ENCODE measurements around the gene DCLRE1B.

- no peak for TF ChIP-seq NFE2L1 (tag; IDR thresholded peaks at IDR 0.05; ENCODE audit: borderline replicate concordance, low read depth)
- TF ChIP-seq HCFC1 (IDR thresholded peaks at IDR 0.05; ENCODE audit: low read depth, low read length): no peak
- TF ChIP-seq, protein P1, sequence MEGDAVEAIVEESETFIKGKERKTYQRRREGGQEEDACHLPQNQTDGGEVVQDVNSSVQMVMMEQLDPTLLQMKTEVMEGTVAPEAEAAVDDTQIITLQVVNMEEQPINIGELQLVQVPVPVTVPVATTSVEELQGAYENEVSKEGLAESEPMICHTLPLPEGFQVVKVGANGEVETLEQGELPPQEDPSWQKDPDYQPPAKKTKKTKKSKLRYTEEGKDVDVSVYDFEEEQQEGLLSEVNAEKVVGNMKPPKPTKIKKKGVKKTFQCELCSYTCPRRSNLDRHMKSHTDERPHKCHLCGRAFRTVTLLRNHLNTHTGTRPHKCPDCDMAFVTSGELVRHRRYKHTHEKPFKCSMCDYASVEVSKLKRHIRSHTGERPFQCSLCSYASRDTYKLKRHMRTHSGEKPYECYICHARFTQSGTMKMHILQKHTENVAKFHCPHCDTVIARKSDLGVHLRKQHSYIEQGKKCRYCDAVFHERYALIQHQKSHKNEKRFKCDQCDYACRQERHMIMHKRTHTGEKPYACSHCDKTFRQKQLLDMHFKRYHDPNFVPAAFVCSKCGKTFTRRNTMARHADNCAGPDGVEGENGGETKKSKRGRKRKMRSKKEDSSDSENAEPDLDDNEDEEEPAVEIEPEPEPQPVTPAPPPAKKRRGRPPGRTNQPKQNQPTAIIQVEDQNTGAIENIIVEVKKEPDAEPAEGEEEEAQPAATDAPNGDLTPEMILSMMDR (IDR thresholded peaks at IDR 0.05 in 2 of 3, conservative IDR thresholded peaks at IDR 0.05 in 1 of 3; ENCODE audit: insufficient read depth in 2 of 3, low read depth in 1 of 3, low read length in 3 of 3): no peak
- no peak for TF ChIP-seq GABPA (tag; conservative IDR thresholded peaks at IDR 0.05; ENCODE audit: low read depth)
- TF ChIP-seq BACH1 (tag; IDR thresholded peaks at IDR 0.05): no peak
- TF ChIP-seq, protein P2, sequence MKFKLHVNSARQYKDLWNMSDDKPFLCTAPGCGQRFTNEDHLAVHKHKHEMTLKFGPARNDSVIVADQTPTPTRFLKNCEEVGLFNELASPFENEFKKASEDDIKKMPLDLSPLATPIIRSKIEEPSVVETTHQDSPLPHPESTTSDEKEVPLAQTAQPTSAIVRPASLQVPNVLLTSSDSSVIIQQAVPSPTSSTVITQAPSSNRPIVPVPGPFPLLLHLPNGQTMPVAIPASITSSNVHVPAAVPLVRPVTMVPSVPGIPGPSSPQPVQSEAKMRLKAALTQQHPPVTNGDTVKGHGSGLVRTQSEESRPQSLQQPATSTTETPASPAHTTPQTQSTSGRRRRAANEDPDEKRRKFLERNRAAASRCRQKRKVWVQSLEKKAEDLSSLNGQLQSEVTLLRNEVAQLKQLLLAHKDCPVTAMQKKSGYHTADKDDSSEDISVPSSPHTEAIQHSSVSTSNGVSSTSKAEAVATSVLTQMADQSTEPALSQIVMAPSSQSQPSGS (CRISPR knock-in tag; IDR thresholded peaks at IDR 0.05): no peak
- no peak for TF ChIP-seq SETDB1 (IDR thresholded peaks at IDR 0.05; ENCODE audit: low read length)
- no peak for TF ChIP-seq ETS2 (tag; IDR thresholded peaks at IDR 0.05; ENCODE audit: borderline replicate concordance, poor library complexity, severe bottlenecking)
- TF ChIP-seq TAF1 (IDR thresholded peaks at IDR 0.05; ENCODE audit: control insufficient read depth, extremely low read depth, insufficient read depth, low read length, severe bottlenecking): no peak
- TF ChIP-seq, protein P3, sequence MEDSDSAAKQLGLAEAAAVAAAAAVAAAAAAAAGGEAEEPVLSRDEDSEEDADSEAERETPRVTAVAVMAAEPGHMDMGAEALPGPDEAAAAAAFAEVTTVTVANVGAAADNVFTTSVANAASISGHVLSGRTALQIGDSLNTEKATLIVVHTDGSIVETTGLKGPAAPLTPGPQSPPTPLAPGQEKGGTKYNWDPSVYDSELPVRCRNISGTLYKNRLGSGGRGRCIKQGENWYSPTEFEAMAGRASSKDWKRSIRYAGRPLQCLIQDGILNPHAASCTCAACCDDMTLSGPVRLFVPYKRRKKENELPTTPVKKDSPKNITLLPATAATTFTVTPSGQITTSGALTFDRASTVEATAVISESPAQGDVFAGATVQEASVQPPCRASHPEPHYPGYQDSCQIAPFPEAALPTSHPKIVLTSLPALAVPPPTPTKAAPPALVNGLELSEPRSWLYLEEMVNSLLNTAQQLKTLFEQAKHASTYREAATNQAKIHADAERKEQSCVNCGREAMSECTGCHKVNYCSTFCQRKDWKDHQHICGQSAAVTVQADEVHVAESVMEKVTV (CRISPR knock-in tag; IDR thresholded peaks at IDR 0.05): no peak
- no peak for TF ChIP-seq ELF4 (CRISPR knock-in tag; IDR thresholded peaks at IDR 0.05)
Measured at GRCh38 chr1:113870778-113871177, 34.3 kb upstream of the DCLRE1B start.

Measured in K562 (cell line).